ENCODE measurements around the gene G3BP1. TPM values are rescaled to one million over a fixed set of nuclear protein-coding genes. Genes with fewer than 3 reads are reported as not detected.

The G3BP1 gene
- total and polyA plus RNA-seq, 8 donors: 7.8 to 94.8 (median 59.1) TPM

DNA sequence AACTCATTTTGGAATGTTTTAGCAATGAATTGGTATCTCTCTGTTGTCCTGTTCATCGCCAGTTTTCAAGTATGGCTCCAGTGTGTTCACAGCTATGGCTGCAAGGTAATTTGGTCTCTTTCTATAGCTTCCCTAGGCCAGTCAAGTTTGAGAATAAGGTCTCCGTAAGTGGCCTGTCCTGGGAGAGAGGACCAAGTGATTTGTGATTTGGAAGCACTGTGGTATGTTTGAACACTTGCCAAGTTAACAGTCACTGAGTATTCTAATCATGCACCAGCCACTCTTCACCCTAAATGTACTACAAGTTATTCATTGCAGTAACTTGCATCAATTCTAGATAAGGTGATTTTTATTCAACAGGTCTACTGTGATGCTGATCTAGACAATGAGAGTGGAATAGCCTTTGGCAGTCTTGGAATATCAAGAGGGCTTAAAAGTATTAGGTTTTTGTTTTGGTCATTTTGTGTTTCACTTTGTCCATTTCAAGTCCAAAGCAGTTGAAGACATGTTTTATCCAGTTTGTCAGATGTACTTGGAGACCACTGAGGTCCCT lies 41.1 kb downstream of the G3BP1 start:
- TF ChIP-seq CTCF (IDR thresholded peaks at IDR 0.05): no peak
- intact Hi-C loops (cut with DNase I): no loop called here
- DNase-seq: no peak
- no peak for ATAC-seq
- no peak for FAIRE-seq
- no peak overlapping the region for H3K27ac ChIP-seq
- no peaks in the 10 kb centered on the region for H3K9me3 ChIP-seq
- no peaks in the 10 kb centered on the region for H3K4me1 ChIP-seq
- no peak overlapping the region for H3K4me3 ChIP-seq
- H3K27me3 ChIP-seq: no peaks in the 10 kb centered on the region
- no peaks in the 10 kb centered on the region for H3K36me3 ChIP-seq
- 79 to 83% methylated on average over 2 of the region's 2 CpGs for WGBS, 2 donors

- peak in 1 of 4 donors; percentile 27 for ATAC-seq
- no peak for TF ChIP-seq CTCF (IDR thresholded peaks at IDR 0.05)
- FAIRE-seq: no peak
- no peak for DNase-seq
- Histone ChIP-seq H3K4me1 (no peaks in the 10 kb centered on the region), H3K27ac (no peak overlapping the region), H3K9me3 (no peaks in the 10 kb centered on the region), H3K27me3 (no peaks in the 10 kb centered on the region), H3K4me3 (no peak overlapping the region), H3K36me3 (no peaks in the 10 kb centered on the region)
- 81 to 85% methylated on average over 1 of the region's 1 CpG for WGBS, 2 donors
- intact Hi-C loops (cut with DNase I): no loop called here
Measured at GRCh38 chr5:151815051-151815450, 43.3 kb downstream of the G3BP1 start.

GRCh38 chr5:151819830-151820229 lies 48.1 kb downstream of the G3BP1 start:
- no peaks in the 10 kb centered on the region for H3K27me3 ChIP-seq
- H3K36me3 ChIP-seq: no peaks in the 10 kb centered on the region
- no peak overlapping the region for H3K27ac ChIP-seq
- DNase-seq: no peak
- no peaks in the 10 kb centered on the region for H3K4me1 ChIP-seq
- H3K9me3 ChIP-seq: no peaks in the 10 kb centered on the region
- ATAC-seq: no peak
- no peak for FAIRE-seq
- intact Hi-C loops (cut with DNase I): loop anchor here in 2 of 3 donors (10.0 kb wide), 2 partner anchors 325 to 685 kb away; no protein-coding TSS in a partner anchor
- no peak overlapping the region for H3K4me3 ChIP-seq
- TF ChIP-seq CTCF (IDR thresholded peaks at IDR 0.05): no peak

DNA sequence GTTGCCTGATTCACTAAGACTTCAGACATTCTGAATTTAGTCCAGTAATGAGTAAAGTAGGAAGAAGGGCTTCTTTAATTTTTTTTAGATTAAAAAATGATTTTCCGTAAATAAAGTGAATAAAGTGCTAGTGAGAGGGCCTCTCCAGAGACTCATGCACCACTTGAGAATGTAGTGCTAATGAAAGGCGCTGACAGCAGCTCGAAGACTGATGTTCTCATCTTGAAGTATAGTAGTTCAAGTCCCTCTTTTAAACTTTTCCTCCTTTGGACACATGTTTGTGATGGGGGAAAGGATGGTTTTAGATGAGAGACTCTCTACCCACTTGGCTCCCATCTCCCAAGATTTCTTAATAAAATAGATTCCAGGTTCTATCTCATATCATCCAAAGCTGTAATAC lies 48.5 kb downstream of the G3BP1 start:
- Histone ChIP-seq H3K9me3 (no peaks in the 10 kb centered on the region), H3K36me3 (no peaks in the 10 kb centered on the region), H3K27ac (no peak overlapping the region), H3K27me3 (no peaks in the 10 kb centered on the region), H3K4me3 (no peak overlapping the region), H3K4me1 (no peaks in the 10 kb centered on the region)
- FAIRE-seq: no peak
- intact Hi-C loops (cut with DNase I): loop anchor here in 2 of 3 donors (10.0 kb wide), 2 partner anchors 325 to 685 kb away; no protein-coding TSS in a partner anchor
- TF ChIP-seq CTCF (IDR thresholded peaks at IDR 0.05): no peak
- WGBS, 2 donors: 95 to 97% methylated on average over 3 of the region's 3 CpGs
- no peak for ATAC-seq
- no peak for DNase-seq

DNA sequence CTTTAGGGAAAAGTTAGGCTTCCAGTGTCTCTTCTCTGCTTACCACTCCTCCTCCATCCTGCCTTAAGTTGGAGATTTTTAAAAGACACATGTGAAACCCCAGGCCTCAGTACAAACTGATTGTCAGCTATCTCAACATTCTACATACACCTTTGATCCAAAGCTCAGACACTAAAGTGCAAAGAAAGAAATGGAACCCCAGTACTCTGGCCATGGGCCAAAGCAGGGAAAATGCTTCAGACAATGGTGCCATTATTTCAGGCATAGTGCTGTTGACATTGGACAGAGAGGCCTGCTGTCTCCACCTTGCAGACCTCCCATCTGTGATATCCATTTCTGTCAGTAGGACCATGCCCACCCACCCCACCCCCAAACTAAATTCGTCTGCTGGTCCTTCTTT lies 49.1 kb downstream of the G3BP1 start:
- Histone ChIP-seq H3K9me3 (no peaks in the 10 kb centered on the region), H3K4me1 (no peaks in the 10 kb centered on the region), H3K27ac (no peak overlapping the region), H3K27me3 (no peaks in the 10 kb centered on the region), H3K36me3 (no peaks in the 10 kb centered on the region), H3K4me3 (no peak overlapping the region)
- intact Hi-C loops (cut with DNase I): loop anchor here in 2 of 3 donors (10.0 kb wide), 2 partner anchors 324 to 684 kb away; no protein-coding TSS in a partner anchor
- TF ChIP-seq CTCF (IDR thresholded peaks at IDR 0.05): no peak
- FAIRE-seq: no peak
- DNase-seq: no peak
- 71 to 83% methylated on average over 1 of the region's 1 CpG for WGBS, 2 donors
- peak in 1 of 4 donors; percentile 15 for ATAC-seq

All from pancreas (tissue), 10 donors.